Esophagus squamous epithelium (tissue), 5 donors: ENCODE measurements around the gene PTOV1. TPM values are rescaled to one million over a fixed set of nuclear protein-coding genes. Genes with fewer than 3 reads are reported as not detected.

Experiments used
- DNase-seq: peaks from one replicate; lab custom pipeline; 2025; lab: John Stamatoyannopoulos, UW
- H3K27ac ChIP-seq, 4 donors: fragments of 200-600 bp; sonication (generic); one replicate each; pipeline ENCODE4 v1.5.1; 2016 to 2019; ENCODE audit warnings: mild to moderate bottlenecking in 1 of 4
- H3K27me3 ChIP-seq, 4 donors: fragments of 200-600 bp; sonication (generic); 1 replicate in 3 of 4; 2 replicates in 1 of 4; pipeline versions ENCODE4 v1.5.1 to v1.6.0; 2017 to 2021; ENCODE audit warnings: antibody characterized with exemption in 1 of 4
- H3K36me3 ChIP-seq, 3 donors: fragments of 200-600 bp; sonication (generic); one replicate each; pipeline ENCODE4 v1.5.1; 2016 to 2019
- H3K4me1 ChIP-seq, 3 donors: fragments of 200-600 bp; sonication (generic); one replicate each; pipeline ENCODE4 v1.5.1; 2017 to 2019
- H3K4me3 ChIP-seq, 4 donors: fragments of 200-600 bp; sonication (generic); 1 replicate in 3 of 4; 2 replicates in 1 of 4; pipeline ENCODE4 v1.5.1; 2016 to 2019; ENCODE audit warnings: mild to moderate bottlenecking in 2 of 4, moderate library complexity in 1 of 4
- H3K9me3 ChIP-seq, 3 donors: fragments of 200-600 bp; sonication (generic); one replicate each; pipeline ENCODE4 v1.5.1; 2016 to 2019
- CTCF ChIP-seq, 6 experiments: fragments of 450-650 bp in 4 of 6; fragments of 200-600 bp in 2 of 6; sonication (generic) in 2 of 6; IDR thresholded peaks; one replicate each; pipeline ENCODE4 v1.5.1; 2016 to 2019; ENCODE audit warnings: antibody characterized with exemption in 6 of 6, mild to moderate bottlenecking in 4 of 6, moderate library complexity in 4 of 6
- POLR2A ChIP-seq, 4 donors: fragments of 450-650 bp; IDR thresholded peaks; one replicate each; pipeline ENCODE4 v1.6.1; 2017; ENCODE audit warnings: antibody characterized with exemption in 4 of 4, mild to moderate bottlenecking in 4 of 4, moderate library complexity in 3 of 4
- WGBS, 2 donors: methylation state at CpG; one replicate each; pipeline ENCODE4 v1.1.5; 2018; 5-methylcytosine and 5-hydroxymethylcytosine counted together
- intact Hi-C: fragments of 100-400 bp; cut with DNase I; formaldehyde crosslinking; loops from one replicate; pipeline ENCODE4 v1.15.0; 2022
- total RNA-seq, 4 donors: library from RNA; depleted of rRNA; stranded (reverse); fragments of >200 nt; gene quantifications; one replicate each; pipeline ENCODE4 v1.1.0, GENCODE V29; 2016
- donor health status: DM: yes; HTN: yes; CAD: no.

Gene PTOV1
- total RNA-seq, 4 donors from 2014 or later: 31.3 to 57.0 (median 45.2) TPM

- 89 to 96% methylated on average over 9 to 11 of the region's 29 CpGs for WGBS, 2 donors
- no peaks in the 10 kb centered on the region for H3K27me3 ChIP-seq
- no peak overlapping the region for H3K27ac ChIP-seq
- TF ChIP-seq POLR2A (IDR thresholded peaks at IDR 0.05): no peak
- no peak for TF ChIP-seq CTCF (IDR thresholded peaks at IDR 0.05)
- H3K9me3 ChIP-seq: no peaks in the 10 kb centered on the region
- H3K4me3 ChIP-seq: no peak overlapping the region
- intact Hi-C loops: loop anchor here (10.0 kb wide), 1 partner anchor 58 kb away; the partner anchor contains the start of genes FUZ and MED25
- DNase-seq: no peak
- H3K36me3 ChIP-seq: peaks cover 0 to 40% (median 3%) of the 10 kb centered on the region in 3 donors
- H3K4me1 ChIP-seq: peaks cover 26 to 63% (median 38%) of the 10 kb centered on the region in 3 donors
Observed at GRCh38 chr19:49873129-49873521, 22.2 kb downstream of the PTOV1 start.

- H3K27ac ChIP-seq: peak overlapping the region in 1 of 4 donors; percentile 100
- no peaks in the 10 kb centered on the region for H3K9me3 ChIP-seq
- peaks cover 32 to 63% (median 37%) of the 10 kb centered on the region in 3 donors for H3K4me1 ChIP-seq
- WGBS, 2 donors: 92 to 93% methylated on average over 8 to 10 of the region's 10 CpGs
- peaks cover 0 to 43% (median 3%) of the 10 kb centered on the region in 3 donors for H3K36me3 ChIP-seq
- DNase-seq: no peak
- no peaks in the 10 kb centered on the region for H3K27me3 ChIP-seq
- TF ChIP-seq CTCF (IDR thresholded peaks at IDR 0.05) (no peak), POLR2A (IDR thresholded peaks at IDR 0.05) (no peak)
- intact Hi-C loops: loop anchor here (10.0 kb wide), 1 partner anchor 59 kb away; the partner anchor contains the start of genes FUZ and MED25
- no peak overlapping the region for H3K4me3 ChIP-seq
Observed at GRCh38 chr19:49873834-49874233, 22.9 kb downstream of the PTOV1 start.

- TF ChIP-seq CTCF (IDR thresholded peaks at IDR 0.05): no peak
- no peak for TF ChIP-seq POLR2A (IDR thresholded peaks at IDR 0.05)
- H3K27me3 ChIP-seq: no peaks in the 10 kb centered on the region
- peak overlapping the region; percentile 98 to 100 (median 99) for H3K27ac ChIP-seq
- WGBS, 2 donors: 78 to 84% methylated on average over 5 to 7 of the region's 11 CpGs
- intact Hi-C loops: loop anchor here (10.0 kb wide), 1 partner anchor 60 kb away; the partner anchor contains the start of genes FUZ and MED25
- H3K4me3 ChIP-seq: no peak overlapping the region
- peaks cover 0 to 51% (median 8%) of the 10 kb centered on the region in 3 donors for H3K36me3 ChIP-seq
- no peaks in the 10 kb centered on the region for H3K9me3 ChIP-seq
- H3K4me1 ChIP-seq: peaks cover 32 to 63% (median 39%) of the 10 kb centered on the region in 3 donors
- no peak for DNase-seq
Observed at GRCh38 chr19:49874503-49875157, 23.7 kb downstream of the PTOV1 start.

- WGBS, 2 donors: 67 to 69% methylated on average over 2 to 4 of the region's 4 CpGs
- Histone ChIP-seq H3K27ac (peak overlapping the region; percentile 98 to 100 (median 99)), H3K36me3 (peaks cover 4 to 56% (median 11%) of the 10 kb centered on the region in 3 donors), H3K9me3 (no peaks in the 10 kb centered on the region), H3K4me1 (peaks cover 27 to 58% (median 35%) of the 10 kb centered on the region in 3 donors), H3K27me3 (no peaks in the 10 kb centered on the region), H3K4me3 (peak overlapping the region; percentile 86 to 99 (median 94))
- intact Hi-C loops: loop anchor here (10.0 kb wide), 1 partner anchor 60 kb away; the partner anchor contains the start of genes FUZ and MED25
- TF ChIP-seq POLR2A (IDR thresholded peaks at IDR 0.05) (no peak), CTCF (IDR thresholded peaks at IDR 0.05) (no peak)
- no peak for DNase-seq
Observed at GRCh38 chr19:49875177-49875576, 24.2 kb downstream of the PTOV1 start.

GRCh38 chr19:49875857-49876421 lies 25.0 kb downstream of the PTOV1 start:
- peaks cover 11 to 61% (median 19%) of the 10 kb centered on the region in 3 donors for H3K36me3 ChIP-seq
- 0 to 1% methylated on average over 15 to 16 of the region's 28 CpGs for WGBS, 2 donors
- peak overlapping the region; percentile 86 to 99 (median 94) for H3K4me3 ChIP-seq
- intact Hi-C loops: loop anchor here (10.0 kb wide), 1 partner anchor 61 kb away; the partner anchor contains the start of genes FUZ and MED25
- no peaks in the 10 kb centered on the region for H3K27me3 ChIP-seq
- peak overlapping the region; percentile 98 to 100 (median 99) for H3K27ac ChIP-seq
- no peaks in the 10 kb centered on the region for H3K9me3 ChIP-seq
- TF ChIP-seq CTCF (IDR thresholded peaks at IDR 0.05): no peak
- TF ChIP-seq POLR2A (IDR thresholded peaks at IDR 0.05): no peak
- no peak for DNase-seq
- peaks cover 21 to 50% (median 27%) of the 10 kb centered on the region in 3 donors for H3K4me1 ChIP-seq
